ENCODE measurements around the gene LGALS7.

LGALS7 gene

DNA sequence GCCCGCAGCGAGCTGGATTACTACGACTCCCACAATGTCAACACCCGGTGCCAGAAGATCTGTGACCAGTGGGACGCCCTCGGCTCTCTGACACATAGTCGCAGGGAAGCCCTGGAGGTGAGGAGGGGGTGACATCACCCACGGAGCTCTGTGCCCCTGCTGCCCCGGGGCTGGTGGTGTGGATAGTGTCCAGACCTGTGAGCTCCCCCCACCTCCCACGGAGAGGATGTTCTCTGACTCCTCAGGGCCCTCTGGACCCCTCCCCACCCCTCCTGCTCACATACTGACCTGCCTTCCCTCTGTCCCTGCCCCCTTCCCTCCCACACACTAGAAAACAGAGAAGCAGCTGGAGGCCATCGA is 49.7 kb downstream of the LGALS7 start:
- in situ Hi-C loops (cut with HindIII; ENCODE audit: low pct_ligation_motif_present, low sequenced_read_pairs), result no loop called here
- Histone ChIP-seq H3K27me3 (replicated peaks) (no peaks in the 10 kb centered on the region), H3K36me3 (replicated peaks) (peaks cover 88% of the 10 kb centered on the region), H3K4me3 (ENCODE audit: low read depth, low read length) (no peak overlapping the region), H3K27ac (no peak overlapping the region)
- TF ChIP-seq, protein P1, sequence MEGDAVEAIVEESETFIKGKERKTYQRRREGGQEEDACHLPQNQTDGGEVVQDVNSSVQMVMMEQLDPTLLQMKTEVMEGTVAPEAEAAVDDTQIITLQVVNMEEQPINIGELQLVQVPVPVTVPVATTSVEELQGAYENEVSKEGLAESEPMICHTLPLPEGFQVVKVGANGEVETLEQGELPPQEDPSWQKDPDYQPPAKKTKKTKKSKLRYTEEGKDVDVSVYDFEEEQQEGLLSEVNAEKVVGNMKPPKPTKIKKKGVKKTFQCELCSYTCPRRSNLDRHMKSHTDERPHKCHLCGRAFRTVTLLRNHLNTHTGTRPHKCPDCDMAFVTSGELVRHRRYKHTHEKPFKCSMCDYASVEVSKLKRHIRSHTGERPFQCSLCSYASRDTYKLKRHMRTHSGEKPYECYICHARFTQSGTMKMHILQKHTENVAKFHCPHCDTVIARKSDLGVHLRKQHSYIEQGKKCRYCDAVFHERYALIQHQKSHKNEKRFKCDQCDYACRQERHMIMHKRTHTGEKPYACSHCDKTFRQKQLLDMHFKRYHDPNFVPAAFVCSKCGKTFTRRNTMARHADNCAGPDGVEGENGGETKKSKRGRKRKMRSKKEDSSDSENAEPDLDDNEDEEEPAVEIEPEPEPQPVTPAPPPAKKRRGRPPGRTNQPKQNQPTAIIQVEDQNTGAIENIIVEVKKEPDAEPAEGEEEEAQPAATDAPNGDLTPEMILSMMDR (IDR thresholded peaks at IDR 0.05; ENCODE audit: low read depth, low read length, missing control alignments), result no peak
- no peak for DNase-seq

- TF ChIP-seq, protein P1 (IDR thresholded peaks at IDR 0.05; ENCODE audit: low read depth, low read length, missing control alignments), result no peak
- DNase-seq, result no peak
Measured at GRCh38 chr19:38722947-38723605, 50.2 kb downstream of the LGALS7 start.

GRCh38 chr19:38721979-38722773 is 51.1 kb downstream of the LGALS7 start:
- H3K27me3 ChIP-seq (replicated peaks), result no peaks in the 10 kb centered on the region
- no peak overlapping the region for H3K27ac ChIP-seq
- TF ChIP-seq, protein P1 (IDR thresholded peaks at IDR 0.05; ENCODE audit: low read depth, low read length, missing control alignments), result no peak
- in situ Hi-C loops (cut with HindIII; ENCODE audit: low pct_ligation_motif_present, low sequenced_read_pairs), result no loop called here
- peaks cover 87% of the 10 kb centered on the region for H3K36me3 ChIP-seq (replicated peaks)
- no peak overlapping the region for H3K4me3 ChIP-seq (ENCODE audit: low read depth, low read length)
- no peak for DNase-seq

More at GRCh38 chr19:38722947-38723605, 50.2 kb downstream of the LGALS7 start:
- H3K4me3 ChIP-seq (ENCODE audit: low read depth, low read length), result no peak overlapping the region
- H3K27me3 ChIP-seq (replicated peaks), result no peaks in the 10 kb centered on the region
- peaks cover 89% of the 10 kb centered on the region for H3K36me3 ChIP-seq (replicated peaks)
- H3K27ac ChIP-seq, result no peak overlapping the region
- in situ Hi-C loops (cut with HindIII; ENCODE audit: low pct_ligation_motif_present, low sequenced_read_pairs), result no loop called here

DNA sequence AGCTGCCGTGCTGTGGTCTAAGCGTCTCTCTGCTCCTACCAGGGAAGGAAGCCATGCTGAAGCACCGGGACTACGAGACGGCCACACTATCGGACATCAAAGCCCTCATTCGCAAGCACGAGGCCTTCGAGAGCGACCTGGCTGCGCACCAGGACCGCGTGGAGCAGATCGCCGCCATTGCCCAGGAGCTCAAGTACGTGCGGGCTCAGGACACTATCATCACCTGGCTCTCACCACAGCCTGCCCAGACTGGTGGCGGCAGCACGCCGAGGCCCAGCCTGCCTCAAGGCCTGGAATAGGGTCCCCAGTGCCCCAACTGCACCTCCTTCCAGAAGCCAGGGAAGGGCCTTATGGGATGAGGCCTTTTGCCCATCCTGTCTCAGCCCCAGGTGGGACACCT is 51.8 kb downstream of the LGALS7 start:
- TF ChIP-seq, protein P1 (IDR thresholded peaks at IDR 0.05; ENCODE audit: low read depth, low read length, missing control alignments), result no peak
- Histone ChIP-seq H3K27me3 (replicated peaks) (no peaks in the 10 kb centered on the region), H3K36me3 (replicated peaks) (peaks cover 87% of the 10 kb centered on the region), H3K27ac (no peak overlapping the region), H3K4me3 (ENCODE audit: low read depth, low read length) (no peak overlapping the region)
- DNase-seq, result no peak
- in situ Hi-C loops (cut with HindIII; ENCODE audit: low pct_ligation_motif_present, low sequenced_read_pairs), result no loop called here
